ENCODE measurements around the gene COL27A1.
A peak's percentile ranks its signal among the peaks of the same experiment; 100 is the strongest.

COL27A1 gene

GRCh38 chr9:114348261-114348905 is 193.0 kb downstream of the COL27A1 start:
- DNase-seq: no peak

GRCh38 chr9:114348906-114349482 is 193.7 kb downstream of the COL27A1 start:
- DNase-seq: peak; percentile 92

- DNase-seq: no peak
These were observed 194.6 kb downstream of the COL27A1 start for GRCh38 chr9:114349713-114350480.

- no peak for DNase-seq
These were observed 195.5 kb downstream of the COL27A1 start for GRCh38 chr9:114350636-114351401.

- DNase-seq: no peak
These were observed 196.6 kb downstream of the COL27A1 start for GRCh38 chr9:114351932-114352331.

- DNase-seq: no peak
These were observed 200.5 kb downstream of the COL27A1 start for GRCh38 chr9:114355821-114356220.

- DNase-seq: no peak
These were observed 201.5 kb downstream of the COL27A1 start for GRCh38 chr9:114356792-114357191.

- DNase-seq: no peak
These were observed 202.0 kb downstream of the COL27A1 start for GRCh38 chr9:114357360-114357759.

- no peak for DNase-seq
These were observed 202.6 kb downstream of the COL27A1 start for GRCh38 chr9:114357911-114358328.

- DNase-seq: no peak
These were observed 204.5 kb downstream of the COL27A1 start for GRCh38 chr9:114359801-114360200.

GRCh38 chr9:114361542-114361941 is 206.2 kb downstream of the COL27A1 start:
- DNase-seq: no peak
